Measurements from ENCODE around the gene RERE.

RERE gene

DNA sequence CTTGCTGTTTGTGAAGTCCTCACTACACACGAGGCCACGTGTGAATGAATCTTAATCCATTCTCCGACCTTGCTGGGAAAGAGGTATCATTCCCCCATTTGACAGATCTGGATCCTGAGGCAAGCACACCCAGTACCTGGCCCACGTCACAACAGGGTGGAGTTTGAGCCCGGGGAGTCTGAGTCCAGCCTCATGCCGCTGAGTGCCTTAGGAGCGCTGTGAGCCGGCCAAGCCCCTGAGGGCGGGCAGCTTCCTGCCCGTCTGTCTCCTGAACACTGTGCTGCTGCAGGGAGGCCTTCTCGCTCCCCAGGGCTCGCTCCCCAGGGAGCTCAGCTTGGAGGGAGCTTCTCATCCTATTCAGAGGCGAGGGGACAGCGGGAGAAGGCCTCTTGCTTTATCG lies 469.8 kb downstream of the RERE start:
- DNase-seq (ENCODE audit: low read depth), result no peak

DNA sequence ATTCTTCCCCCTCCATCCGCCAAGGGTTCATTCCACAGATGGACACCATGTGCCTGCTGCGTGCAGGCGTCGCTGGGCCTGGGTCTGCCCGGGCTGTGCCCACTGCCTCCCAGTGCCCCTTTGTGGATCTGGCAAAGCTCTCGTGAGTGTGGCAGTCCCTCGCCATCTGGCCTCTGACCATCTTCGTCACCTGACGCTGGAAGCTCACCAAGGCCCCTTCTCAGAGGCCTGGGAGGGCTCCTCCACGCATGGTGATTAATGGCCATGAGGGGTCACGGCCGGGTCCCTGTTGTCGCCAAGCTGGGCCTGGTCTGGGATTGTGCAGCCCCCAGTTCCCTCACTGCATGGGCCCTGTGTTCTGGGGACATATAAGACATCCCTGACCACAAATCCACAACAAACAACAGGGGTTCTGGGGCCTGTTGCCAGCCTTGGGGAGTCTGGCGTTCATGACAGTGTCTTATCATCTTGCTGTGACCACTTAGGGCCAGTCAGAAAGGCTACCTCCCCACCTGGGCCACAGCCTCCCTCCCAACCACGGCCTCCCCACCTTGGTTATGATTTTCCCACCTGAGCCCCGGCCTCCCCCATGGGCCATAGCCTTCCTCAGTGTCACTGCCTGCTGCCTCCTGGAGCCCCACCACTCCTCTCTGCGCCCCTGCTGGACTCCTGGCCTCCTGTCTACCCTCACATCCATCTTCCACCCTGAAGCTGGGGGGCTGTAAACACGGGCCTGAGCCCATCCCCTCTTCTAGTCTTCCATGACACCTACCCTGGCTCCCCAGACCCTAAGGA lies 471.6 kb downstream of the RERE start:
- no peak for DNase-seq (ENCODE audit: low read depth)

DNA sequence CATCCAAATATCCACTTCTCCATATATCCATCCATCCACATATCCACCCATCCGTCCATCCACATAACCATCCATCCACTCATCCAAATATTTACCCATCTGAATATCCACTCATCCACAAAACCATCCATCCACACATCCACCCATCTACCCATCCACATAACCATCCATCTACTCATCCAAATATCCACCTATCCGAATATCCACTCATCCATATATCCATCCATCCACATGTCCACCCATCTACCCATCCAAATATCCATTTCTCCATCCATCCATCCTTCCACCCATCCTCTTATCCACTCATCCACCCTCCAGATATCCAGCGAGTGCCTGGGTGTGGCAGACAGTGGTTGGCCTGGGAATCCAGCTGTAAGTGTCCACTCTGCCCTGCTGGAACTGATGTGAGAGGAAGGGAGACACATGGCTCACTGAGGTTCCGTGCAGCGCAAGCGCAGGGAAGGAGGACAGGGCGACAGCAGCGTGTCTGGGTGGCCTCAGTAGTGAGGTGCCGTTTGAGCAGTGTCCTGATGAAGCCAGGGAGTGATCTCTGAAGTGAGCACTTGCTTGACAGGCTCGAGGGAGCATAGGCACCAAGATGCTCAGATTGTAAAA lies 472.4 kb downstream of the RERE start:
- DNase-seq (ENCODE audit: low read depth), result no peak

DNA sequence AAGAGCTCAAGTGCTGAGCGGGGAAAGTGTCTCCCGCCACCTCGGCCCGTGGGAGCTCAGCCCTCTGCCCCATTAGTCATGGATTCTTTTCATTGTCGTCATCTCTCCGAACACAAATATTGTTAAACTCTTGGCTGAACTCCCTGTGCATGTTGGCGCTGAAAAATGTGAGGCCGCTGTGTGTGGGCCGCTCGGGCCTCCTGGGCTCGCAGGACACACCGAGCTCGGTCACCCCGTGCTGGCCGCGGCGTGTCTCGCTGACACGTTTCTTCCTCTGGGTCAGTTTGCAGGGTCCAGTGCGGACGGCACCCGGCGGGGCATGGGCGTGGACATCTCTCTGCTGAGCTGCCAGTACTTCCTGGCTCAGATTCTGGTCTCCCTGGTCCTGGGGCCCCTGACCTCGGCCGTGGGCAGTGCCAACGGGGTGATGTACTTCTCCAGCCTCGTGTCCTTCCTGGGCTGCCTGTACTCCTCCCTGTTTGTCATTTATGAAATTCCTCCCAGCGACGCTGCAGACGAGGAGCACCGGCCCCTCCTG lies 473.9 kb downstream of the RERE start:
- no peak for DNase-seq (ENCODE audit: low read depth)

DNA sequence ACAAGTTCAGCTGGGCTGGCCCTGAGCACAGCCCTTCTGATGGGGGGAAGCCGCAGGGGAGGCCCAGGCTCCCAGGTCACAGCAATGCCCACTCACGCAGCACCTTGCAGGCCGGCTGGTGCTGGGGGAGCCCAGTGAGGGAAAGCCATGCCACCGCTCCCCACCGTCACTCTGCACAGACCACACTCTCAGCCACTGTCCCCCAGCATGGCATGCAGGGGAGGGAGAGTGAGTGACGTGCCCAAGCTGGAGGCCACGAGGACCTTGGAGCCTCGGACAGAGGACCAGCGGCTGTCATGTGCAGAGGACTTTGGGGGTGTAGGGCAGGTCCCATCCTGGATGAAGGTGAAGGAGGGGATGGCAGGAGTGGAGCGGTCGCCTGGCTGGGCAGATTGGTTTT lies 474.4 kb downstream of the RERE start:
- no peak for DNase-seq (ENCODE audit: low read depth)

DNA sequence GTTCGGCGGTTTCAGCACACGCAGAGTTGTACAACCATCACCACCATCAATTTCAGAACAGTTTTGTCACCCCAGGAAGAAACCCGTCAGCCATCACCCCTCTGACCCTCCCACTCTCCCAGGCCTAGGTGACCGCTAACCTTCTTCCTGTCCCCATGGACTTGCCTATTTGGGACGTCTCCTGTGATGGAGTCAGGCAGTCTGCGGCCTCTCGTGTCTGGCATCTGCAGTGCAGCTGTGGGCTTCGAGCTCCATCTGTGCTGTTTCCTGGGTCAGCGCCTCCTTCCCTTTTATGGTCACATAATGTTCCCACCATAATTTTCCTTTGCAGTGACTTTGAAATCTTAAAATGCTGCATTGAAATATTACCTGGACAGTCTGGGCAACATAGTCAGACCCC lies 475.1 kb downstream of the RERE start:
- DNase-seq (ENCODE audit: low read depth), result no peak

DNA sequence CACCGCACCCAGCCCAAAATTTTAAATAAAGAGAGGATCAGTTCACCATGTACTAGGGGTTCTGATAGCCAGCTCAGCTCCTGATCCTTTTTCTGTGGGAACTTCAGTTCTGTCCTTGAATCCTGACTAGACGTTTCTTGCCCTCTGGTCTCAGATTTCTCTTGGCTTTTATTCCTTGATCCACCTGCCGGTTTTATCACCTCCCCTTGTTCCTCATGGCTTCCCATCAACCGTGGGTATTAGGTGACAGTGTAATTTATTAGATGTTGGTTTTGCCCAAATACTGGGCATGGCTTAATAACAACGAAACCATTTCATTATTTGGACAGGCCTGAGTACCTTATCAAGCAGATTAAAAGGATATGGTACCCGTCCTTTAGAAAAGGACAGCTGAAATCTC lies 477.0 kb downstream of the RERE start:
- no peak for DNase-seq (ENCODE audit: low read depth)

DNA sequence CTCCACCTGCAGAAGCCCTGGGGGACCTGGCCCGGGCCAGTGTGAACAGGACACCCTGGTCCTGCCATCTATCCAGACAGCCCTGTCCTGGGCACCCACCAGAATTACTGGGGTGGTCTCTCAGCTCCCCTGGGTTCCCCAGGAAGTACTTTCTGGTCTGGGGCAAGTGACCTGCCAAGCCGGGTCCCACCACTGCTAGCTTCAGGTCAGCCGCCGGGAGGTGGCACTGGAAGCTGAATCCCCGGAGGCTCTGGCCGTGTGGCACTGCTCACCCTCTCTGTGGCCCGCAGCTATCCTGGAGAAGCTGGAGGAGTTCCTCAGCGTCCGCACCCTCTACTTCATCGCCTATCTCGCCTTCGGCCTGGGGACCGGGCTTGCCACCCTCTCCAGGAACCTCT lies 478.2 kb downstream of the RERE start:
- no peak for DNase-seq (ENCODE audit: low read depth)

DNA sequence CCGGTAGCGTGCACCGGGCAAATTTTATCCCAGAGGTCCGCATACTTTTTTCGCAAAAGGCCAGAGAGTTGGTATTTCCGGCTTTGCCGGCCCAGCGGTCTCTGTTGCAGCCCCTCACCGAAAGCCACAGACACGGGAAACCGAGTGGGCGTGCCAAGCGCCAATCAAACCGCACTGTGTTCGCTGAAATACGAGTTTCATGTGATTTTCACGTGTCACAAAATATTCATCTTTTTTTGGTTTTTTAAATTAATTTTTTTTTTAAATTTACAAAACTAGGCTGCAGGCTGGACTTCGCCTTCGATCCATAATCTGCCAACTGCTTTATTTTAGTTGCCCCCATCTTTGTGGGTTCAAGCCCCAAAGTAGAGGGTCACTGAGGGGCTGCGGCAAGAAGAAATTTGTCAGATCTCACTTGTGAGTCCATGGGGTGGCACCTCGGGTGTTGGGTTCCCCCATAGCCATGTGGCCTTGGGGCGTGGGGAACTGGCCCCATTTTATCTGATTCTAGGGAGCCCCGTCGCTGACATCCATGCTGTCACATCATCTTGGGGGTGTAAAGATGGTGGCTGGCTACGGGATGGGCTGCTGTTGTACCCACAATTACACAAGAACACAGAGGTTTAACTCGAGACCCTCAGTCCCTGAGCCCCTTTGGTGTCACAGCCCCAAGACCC lies 478.8 kb downstream of the RERE start:
- no peak for DNase-seq (ENCODE audit: low read depth)

DNA sequence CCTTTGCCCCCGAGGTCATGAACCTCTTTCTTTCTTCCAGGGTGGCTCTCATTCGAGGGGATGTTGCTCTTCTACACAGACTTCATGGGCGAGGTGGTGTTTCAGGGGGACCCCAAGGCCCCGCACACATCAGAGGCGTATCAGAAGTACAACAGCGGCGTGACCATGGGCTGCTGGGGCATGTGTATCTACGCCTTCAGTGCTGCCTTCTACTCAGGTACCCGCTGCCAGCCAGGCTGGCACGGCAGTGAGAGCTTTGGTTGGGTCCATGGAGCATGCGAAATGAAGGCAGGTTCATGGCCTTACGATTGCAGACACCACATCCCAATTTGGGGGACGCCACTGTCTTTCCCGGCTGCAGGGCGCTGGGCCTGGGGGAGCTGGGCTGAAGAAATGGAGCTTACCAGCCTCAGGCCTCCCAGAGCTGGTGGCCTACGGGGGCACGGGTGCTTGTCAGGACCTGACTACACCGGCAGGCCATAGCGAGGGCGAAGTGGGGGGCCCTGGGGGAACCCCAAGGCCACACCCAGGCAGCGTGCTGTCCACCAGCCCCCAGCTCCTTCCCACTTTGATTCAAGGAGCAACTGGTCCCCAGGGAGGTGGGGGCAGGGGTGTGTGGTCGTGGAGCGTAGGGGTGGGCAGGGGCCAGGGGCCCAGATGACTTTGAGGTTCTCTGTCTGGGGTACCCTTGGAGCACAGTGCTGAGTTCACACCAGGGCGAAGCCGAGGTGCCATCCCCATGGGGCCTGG lies 479.5 kb downstream of the RERE start:
- DNase-seq (ENCODE audit: low read depth), result no peak

DNA sequence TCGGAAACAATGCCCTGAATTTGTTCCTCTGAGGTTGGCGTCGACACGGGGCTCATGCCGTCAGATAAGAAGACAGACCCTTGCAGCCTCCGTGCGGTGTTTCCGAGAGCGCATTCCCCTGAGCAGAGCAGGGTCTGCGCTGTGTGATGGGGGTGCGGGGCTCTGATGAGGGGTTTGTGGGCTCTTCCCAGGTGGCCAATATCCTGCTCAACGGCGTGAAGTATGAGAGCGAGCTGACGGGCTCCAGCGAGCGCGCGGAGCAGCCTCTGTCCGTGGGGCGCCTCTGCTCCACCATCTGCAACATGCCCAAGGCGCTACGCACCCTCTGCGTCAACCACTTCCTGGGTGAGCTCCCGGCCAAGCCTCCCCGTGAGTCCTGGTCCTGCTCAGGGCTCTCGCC lies 482.2 kb downstream of the RERE start:
- no peak for DNase-seq (ENCODE audit: low read depth)

DNA sequence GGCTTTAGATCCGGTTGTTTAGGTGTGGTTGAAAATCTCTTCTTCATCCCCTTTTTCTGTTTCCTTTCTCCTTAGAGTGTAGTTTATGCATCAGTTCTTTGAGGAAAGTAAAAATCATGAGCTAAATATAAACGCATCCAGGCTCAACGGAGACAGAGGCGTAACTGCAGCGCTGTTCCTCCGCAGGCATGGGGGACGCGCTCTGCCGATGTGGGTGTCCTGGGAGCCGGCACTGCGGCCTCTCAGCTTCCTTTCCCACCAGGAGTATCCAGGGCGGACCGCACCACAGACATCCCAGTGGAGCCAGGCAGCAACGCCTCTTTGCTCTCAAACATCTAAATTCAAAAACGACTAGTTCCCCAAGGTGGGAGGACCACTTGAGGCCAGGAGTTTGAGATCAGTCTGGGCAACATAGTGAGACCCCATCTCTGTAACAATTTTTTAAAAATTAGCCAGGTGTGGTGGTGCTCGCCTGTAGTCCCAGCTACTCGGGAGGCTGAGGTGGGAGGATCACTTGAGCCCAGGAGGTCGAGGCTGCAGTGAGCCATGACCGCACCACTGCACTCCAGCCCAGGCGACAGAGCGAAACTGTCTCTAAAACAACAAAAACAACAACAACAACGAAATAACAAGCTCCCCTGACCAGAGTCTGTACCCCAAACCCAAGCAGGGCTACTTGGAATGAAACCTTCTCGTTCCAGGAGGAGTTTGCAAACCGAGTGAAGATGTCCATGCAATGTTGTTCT lies 483.2 kb downstream of the RERE start:
- DNase-seq (ENCODE audit: low read depth), result no peak

DNA sequence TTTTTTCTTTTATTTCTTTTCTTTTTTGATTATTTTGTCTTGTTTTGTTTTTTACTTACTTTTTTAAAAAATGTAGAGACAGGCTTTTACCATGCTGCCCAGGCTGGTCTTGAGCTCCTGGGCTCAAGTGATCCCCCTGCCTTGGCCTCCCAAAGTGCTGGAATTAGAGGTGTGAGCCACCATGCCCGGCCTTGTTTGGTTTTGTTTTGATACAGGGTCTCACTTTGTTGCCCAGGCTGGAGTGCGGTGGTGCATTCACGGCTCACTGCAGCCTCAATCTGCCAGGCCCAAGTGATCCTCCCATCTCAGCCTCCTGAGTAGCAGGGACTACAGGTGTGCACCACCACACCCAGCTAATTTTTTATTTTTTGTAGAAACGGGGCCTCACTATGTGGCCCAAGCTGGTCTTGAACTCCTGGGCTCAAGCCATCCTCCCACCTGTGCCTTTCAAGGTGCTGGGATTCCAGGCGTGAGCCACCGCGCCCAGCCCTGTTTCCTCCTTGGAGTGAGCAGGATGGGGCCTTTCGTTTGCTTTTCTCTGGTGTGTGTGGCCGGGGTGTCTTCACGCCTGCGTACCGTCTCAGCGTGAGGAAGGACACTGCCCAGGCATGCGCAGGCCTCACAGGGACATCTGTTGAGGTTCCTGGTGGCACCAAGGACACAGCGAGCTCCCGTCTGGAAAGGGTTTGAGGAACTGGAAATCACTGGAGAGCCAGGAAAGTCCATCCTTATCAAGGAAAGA lies 484.0 kb downstream of the RERE start:
- no peak for DNase-seq (ENCODE audit: low read depth)

DNA sequence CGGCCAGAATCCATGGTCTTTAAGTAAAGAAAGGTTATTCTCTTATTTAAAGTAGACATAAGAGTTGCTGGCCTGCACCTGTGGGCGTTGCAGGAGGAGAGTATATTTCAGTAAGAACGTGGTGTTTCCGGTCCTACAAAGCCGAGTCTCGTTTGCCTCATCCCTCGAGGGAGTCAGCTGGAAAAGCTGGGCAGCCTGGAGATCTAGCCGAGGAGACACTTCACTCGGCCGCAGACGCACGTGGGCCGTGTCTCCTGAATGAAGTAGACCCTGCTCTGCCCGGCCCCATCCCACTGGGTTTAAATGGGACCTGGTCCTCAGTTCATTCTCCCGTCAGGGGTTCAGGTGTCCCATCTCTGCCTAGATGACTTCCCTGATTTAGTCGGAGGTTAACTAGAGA lies 484.6 kb downstream of the RERE start:
- DNase-seq (ENCODE audit: low read depth), result no peak

DNA sequence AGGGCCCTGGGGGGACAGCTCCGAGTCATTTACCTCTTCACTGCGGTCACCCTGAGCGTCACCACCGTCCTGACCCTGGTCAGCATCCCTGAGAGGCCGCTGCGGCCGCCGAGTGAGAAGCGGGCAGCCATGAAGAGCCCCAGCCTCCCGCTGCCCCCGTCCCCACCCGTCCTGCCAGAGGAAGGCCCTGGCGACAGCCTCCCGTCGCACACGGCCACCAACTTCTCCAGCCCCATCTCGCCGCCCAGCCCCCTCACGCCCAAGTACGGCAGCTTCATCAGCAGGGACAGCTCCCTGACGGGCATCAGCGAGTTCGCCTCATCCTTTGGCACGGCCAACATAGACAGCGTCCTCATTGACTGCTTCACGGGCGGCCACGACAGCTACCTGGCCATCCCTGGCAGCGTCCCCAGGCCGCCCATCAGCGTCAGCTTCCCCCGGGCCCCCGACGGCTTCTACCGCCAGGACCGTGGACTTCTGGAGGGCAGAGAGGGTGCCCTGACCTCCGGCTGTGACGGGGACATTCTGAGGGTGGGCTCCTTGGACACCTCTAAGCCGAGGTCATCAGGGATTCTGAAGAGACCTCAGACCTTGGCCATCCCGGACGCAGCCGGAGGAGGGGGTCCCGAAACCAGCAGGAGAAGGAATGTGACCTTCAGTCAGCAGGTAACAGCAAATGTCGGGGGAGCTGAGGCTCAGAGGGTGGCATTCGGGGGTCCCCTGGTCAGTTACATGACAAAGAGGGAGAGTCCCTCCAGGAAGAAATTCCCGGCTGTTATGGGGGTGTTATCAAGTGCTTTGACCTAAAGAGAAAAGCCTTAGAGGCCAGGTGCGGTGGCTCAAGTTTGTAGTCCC lies 486.9 kb downstream of the RERE start:
- DNase-seq (ENCODE audit: low read depth), result no peak

DNA sequence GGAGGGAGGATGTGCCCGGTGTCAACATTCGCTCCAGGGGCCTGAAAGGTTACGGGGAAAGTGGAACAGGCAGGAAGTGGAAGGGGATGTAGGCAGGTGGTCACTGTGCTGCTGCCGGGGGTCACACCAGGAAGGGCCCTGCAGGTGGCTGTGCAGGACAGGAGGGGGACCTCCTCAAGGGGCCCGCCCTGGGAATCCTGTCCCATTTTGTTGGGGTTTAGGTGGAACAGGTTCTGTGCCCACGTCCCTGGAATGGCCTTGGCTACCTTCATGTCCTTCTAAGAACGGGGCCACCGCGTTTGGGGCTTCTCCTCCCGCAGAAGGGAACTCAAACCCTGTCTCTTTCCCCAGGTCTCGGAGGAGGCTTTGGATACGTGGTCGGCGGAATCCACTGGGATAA lies 487.6 kb downstream of the RERE start:
- DNase-seq (ENCODE audit: low read depth), result no peak

DNA sequence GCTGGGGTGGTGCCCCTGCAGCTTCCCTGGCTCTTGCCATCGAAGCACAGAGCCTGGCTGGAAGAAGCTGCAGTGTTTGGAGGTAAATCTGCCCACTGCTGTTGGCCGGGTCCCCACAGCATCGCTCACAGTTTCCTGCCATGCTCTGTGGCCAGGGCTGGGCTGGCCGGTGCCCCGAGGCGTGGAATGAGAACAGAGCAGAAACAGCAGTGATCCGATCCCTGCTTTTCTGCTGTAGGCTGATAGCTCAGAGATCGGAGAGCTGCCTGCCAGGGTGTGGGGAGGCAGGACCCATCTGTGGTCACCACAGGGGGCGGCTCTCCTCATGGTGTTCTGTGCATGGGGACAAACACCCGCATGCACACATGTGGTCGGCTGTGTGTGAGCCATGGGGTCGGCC lies 488.0 kb downstream of the RERE start:
- DNase-seq (ENCODE audit: low read depth), result no peak

DNA sequence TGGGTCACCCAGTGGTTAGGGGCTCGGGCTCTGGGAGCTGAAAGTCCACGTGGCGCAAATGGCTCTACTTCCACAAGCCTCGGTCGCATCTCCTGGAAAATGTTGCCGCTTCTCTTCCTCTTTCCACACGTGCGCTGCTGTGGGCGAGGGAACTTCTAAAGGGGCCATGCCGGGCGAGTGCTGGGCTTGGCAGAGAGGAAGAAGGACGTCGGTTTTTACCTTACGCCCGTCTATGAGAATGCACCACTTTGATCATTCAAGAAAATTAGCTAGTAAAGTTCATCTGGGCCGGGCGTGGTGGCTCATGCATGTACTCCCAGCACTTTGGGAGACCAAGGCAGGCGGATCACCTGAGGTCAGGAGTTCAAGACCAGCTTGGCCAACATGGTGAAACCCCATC lies 489.2 kb downstream of the RERE start:
- no peak for DNase-seq (ENCODE audit: low read depth)

DNA sequence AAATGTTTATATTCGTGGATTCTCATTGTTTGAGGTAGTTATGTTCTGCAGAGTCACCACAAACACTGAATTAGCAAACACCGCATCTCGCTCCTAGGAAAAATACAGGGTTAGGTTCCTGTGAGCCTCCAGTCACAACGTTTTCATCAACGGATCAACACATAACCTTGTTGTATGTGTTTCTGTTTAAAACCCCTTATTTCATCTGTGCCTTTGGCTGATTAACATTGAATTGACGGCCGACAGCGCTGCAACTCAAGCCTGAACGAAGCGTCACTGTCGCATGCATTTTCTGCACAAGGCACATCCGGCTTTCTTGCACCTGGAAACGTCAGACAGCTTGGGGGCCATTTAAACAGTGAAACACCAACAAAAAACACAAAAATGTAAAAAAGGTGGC lies 491.2 kb downstream of the RERE start:
- DNase-seq (ENCODE audit: low read depth), result no peak

DNA sequence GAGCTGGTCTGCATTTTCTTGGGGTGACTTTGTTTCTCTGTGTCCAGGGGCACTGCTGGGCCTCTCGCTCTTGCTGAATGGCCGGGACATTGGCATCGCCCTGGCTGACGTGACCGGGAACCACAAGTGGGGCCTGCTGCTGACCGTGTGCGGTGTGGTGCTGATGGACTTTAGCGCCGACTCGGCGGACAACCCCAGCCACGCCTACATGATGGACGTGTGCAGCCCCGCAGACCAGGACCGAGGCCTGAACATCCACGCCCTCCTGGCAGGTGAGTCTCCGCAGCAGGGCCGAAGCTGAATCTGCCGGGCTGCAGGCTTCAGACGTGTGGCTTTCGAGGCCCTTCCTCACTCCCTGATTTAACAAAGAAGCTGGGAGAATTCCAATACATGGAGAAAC lies 491.7 kb downstream of the RERE start:
- no peak for DNase-seq (ENCODE audit: low read depth)

All from stimulated activated CD8-positive, alpha-beta memory T cell treated with anti-CD3 and anti-CD28 coated beads, Interleukin-12 subunit alpha, Interleukin-12 subunit beta, amount 100 ng/mL, for 4 hours (primary cell).